ENCODE data around the gene OPCML.

- TF ChIP-seq CTCF (optimal IDR thresholded peaks at IDR 0.05 in 1 of 3, IDR thresholded peaks at IDR 0.05 in 1 of 3, conservative IDR thresholded peaks at IDR 0.05 in 1 of 3; ENCODE audit: extremely low read depth in 1 of 3, insufficient read depth in 2 of 3, low read length in 3 of 3) = no peak
- no peak for TF ChIP-seq EZH2 (IDR thresholded peaks at IDR 0.05; ENCODE audit: low read length)
Measured at GRCh38 chr11:133136376-133136775, 395.9 kb downstream of the OPCML start.

Measured in keratinocyte (primary cell).